Left ventricle myocardium superior (tissue), 1 donor: ENCODE data around the gene ITGA8. TPM values are rescaled to one million over a fixed set of nuclear protein-coding genes. Genes with fewer than 3 reads are reported as not detected.

Experiments used
- ATAC-seq: fragments of 200-7000 bp; cut with Tn5 transposase; one replicate; pipeline ENCODE4 v1.9.1; 2020; ENCODE audit warnings: mild to moderate bottlenecking, moderate library complexity
- DNase-seq: peaks from one replicate; pipeline ENCODE4 v3.0.0-alpha.2; 2020
- intact Hi-C: fragments of 100-400 bp; cut with micrococcal nuclease; formaldehyde crosslinking; loops from one replicate; pipeline ENCODE4 v1.11.0; 2022
- total RNA-seq: library from RNA; stranded (reverse); fragmentation: NEBNext Ultra II Directional; extraction: Animal tissue kit (Norgen Biotek cat#: 25700); gene quantifications from one replicate; pipeline ENCODE4 v1.2.1, GENCODE V29; 2021
- donor health status: DM: no; HTN: yes; CAD: no; lungs with severe emphysema.

The ITGA8 gene
- total RNA-seq, 1 donor from 2014 or later, result 0.82 TPM

DNA sequence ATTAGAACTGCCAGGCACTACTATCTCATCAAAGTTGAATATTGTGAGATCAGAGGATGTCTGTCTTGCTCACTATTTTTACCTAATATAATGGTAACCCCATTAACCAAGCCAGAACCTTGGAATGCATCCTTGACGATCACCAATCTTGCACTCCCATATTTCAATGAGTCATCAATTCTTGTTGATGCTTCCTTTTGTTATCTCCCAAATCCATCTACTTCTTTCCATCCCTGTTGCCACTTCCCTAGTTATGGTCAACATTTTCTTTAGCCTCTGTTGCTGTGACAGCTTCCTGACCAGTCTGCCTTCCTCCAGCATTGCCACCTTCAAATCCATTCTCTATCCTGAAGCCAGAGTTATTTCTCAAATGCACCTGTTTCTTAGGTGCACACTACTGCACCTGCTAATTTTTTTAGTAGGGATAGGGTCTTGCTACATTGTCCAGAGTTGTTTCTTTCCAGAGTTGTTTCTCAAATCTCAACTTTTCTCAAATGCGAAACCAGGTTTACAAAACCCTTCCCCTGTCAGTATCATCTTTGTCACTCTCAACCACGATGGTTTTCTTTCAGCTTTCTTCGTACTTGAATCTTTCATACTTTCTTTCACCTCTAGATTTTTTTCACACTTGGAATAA is 15.7 kb downstream of the ITGA8 start:
- intact Hi-C loops, result no loop called here
- DNase-seq, result no peak
- no peak for ATAC-seq

DNA sequence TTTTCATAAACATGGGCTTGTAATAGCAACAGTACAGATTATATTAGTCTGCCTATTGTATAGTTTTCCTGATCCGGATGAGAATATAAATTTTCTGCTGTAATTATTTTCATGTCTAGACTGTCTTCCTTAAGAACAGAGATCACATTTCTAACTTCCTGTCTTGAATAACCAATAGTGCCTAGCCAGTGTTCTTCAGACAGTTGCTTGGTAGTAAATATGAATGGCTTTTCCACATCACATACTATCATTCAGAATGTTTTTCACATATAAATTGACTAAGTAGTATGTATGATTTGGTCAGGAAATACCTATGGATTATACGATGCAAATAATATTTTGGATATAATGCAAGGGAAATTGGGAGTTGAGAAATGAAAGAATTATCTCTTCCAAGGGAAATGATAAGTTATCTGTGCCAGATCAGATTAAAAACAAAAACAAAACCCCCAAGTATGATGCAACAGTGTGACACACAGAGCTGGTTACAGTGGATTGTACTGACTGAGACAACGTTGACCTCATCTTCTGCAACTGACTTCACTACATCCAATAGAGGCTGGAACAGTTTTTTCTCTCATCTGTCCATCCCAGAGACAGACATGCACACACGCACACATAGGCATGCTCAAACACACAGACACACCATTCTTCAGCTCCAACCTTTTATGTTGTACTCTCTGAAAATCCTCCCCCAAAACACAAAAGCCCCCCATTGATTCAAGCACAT is 16.4 kb downstream of the ITGA8 start:
- intact Hi-C loops, result no loop called here
- DNase-seq (no peak), ATAC-seq (no peak)

GRCh38 chr10:15700078-15700674 is 19.5 kb downstream of the ITGA8 start:
- DNase-seq, result no peak
- intact Hi-C loops, result no loop called here
- ATAC-seq, result no peak

DNA sequence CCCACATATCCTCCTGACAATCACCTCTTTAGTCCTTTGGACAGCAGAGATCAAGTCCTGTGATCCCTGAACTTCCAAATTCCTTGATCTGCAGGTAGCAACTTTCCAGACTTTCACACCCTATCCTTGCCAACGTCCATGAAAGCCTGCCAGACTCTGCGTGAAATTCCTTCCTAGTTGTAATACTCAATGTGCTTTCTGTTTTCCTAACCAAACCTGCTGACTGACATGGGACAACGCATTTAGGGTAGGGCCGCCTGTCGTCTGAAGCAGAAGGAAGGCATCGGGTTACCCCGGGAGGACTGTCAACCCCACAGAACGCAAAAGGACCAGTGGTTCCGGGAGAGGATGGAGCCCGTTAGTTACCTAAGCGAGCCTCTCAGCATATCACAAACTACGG is 23.9 kb downstream of the ITGA8 start:
- intact Hi-C loops, result no loop called here
- no peak for ATAC-seq
- no peak for DNase-seq

- intact Hi-C loops, result no loop called here
- ATAC-seq (no peak), DNase-seq (no peak)
Measured at GRCh38 chr10:15690031-15690430, 29.7 kb downstream of the ITGA8 start.

- no peak for ATAC-seq
- intact Hi-C loops, result no loop called here
- no peak for DNase-seq
Measured at GRCh38 chr10:15684768-15685167, 35.0 kb downstream of the ITGA8 start.

GRCh38 chr10:15681076-15681475 is 38.6 kb downstream of the ITGA8 start:
- intact Hi-C loops, result no loop called here
- ATAC-seq, result no peak
- DNase-seq, result no peak

DNA sequence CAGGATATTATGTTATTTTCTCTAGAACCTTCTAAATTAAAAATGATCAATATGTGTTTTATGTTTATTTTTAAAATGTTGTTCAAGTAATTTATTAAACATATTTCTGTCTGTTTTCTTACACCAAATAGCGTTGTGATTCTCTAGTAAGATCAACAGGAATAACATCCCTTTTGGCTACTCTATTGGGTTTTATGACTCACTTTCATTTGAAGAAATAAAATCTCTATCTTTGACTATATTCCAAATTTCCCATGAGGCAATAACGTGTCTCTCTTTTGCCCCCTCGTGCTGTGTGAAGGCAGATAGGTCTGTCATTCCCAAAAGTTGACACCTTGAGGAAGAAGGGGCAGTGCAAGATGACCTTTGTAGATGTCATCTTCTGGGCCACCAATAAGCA is 40.9 kb downstream of the ITGA8 start:
- ATAC-seq (no peak), DNase-seq (no peak)
- intact Hi-C loops, result no loop called here

GRCh38 chr10:15672469-15672868 is 47.3 kb downstream of the ITGA8 start:
- ATAC-seq (no peak), DNase-seq (no peak)
- intact Hi-C loops, result no loop called here

- ATAC-seq (no peak), DNase-seq (no peak)
- intact Hi-C loops, result no loop called here
Measured at GRCh38 chr10:15670880-15671279, 48.8 kb downstream of the ITGA8 start.

GRCh38 chr10:15661574-15661973 is 58.1 kb downstream of the ITGA8 start:
- no peak for DNase-seq
- no peak for ATAC-seq
- intact Hi-C loops, result no loop called here

DNA sequence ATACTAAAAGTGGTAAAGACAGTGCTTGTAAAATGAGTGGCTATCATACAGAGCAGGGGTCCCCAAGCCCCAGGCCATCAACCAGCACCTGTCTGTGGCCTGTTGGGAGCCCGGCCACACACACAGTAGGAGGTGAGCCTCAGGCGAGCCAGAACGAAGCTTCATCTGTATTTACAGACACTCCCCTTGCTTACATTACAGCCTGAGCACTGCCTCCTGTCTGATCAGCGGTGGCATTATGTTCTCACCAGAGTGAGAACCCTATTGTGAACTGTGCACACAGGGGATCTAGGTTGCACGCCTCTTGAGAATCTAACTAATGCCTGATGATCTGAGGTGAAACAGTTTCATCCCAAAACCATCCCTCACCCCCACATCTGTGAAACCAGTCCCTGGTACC is 58.7 kb downstream of the ITGA8 start:
- intact Hi-C loops, result no loop called here
- ATAC-seq, result no peak
- no peak for DNase-seq

GRCh38 chr10:15658069-15658702 is 61.5 kb downstream of the ITGA8 start:
- intact Hi-C loops, result no loop called here
- ATAC-seq, result no peak
- DNase-seq, result no peak

DNA sequence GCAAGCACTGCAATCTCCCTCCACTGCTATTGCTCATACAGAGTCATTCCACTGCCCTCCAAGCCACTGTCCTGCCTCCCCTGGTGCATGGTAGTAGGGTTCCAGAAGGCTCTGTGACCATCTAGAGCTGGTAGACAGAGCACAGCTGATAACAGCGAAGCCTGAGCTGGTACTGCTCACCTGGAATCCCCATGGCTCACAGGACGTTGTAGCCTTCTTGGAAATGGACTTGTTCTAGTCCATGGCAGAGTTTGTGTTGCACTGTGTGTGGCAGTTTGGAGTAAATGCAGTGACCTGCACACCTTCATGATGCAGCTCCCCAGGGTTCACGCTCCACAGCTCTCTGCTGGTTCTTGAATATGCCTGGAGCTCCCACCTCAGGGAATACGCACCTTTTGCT is 67.0 kb downstream of the ITGA8 start:
- intact Hi-C loops, result no loop called here
- no peak for DNase-seq
- no peak for ATAC-seq

DNA sequence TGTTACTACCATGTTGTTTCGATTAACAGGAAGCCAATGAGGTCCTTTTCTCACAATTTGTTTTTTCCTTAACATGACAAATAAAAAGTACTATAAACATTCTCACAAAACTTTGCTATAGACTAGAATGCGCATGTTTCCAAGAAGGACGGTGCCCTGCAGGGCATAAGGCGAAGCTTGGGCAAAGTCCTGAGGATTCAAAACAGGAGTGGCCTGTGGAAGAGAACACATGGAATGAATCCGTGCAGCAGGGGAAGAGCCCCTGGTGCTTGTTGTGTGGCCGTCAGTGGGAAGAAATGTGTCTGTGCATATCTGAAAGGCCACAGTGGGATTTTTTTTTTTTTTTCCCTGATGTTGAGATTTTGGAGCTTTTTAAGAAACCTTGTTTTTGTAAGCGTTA is 67.6 kb downstream of the ITGA8 start:
- intact Hi-C loops, result no loop called here
- no peak for ATAC-seq
- DNase-seq, result no peak

DNA sequence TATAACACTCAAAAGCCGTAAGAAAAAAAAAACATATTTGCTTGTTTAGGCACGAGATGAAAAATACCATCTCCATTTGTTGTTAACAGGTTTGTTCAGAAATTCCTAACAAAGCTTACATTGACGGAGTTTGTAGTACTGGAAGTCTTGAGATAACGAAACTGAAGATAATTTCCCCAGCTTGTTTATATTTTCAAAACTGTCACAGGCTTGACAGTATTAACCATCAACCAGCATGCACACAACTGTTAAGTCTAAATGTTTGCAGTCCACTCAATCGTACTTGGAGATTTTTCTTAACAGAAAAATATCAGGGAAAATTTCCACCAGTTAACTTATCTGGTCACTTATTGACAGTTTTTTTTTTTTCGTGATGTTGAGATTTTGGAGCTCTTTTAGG is 68.5 kb downstream of the ITGA8 start:
- intact Hi-C loops, result no loop called here

GRCh38 chr10:15642095-15642494 is 77.6 kb downstream of the ITGA8 start:
- no peak for DNase-seq
- intact Hi-C loops, result no loop called here
- no peak for ATAC-seq

More for the DNA sequence above, 68.5 kb downstream of the ITGA8 start:
- no peak for DNase-seq
- no peak for ATAC-seq

DNA sequence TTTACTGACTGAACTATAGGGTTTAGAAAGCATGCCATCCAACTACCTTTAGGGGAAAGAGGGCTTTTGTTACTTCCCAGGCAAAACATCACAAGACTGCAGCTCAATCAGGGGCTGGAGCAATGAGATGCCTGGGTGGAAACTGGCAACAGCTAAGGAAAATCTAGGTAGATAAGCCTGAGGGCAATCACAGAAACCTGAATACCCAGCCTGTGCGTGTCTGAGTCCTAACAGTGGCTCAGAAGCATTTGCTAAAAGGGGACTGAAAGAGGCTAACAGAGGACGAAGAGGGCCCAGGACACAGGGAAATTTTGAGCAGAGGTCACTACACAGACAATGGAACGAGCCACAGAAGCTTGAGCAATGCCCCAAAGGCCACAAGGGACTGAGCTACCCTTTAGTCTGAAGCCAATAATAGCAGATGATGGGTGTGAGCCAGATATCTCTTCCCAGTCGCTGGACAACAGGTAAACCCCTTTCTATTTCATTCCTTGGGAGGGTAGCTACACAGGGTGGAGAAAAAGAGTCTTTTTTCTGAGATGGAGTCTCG is 79.1 kb downstream of the ITGA8 start:
- ATAC-seq, result no peak
- intact Hi-C loops, result no loop called here

GRCh38 chr10:15636446-15636845 is 83.3 kb downstream of the ITGA8 start:
- DNase-seq (no peak), ATAC-seq (no peak)
- intact Hi-C loops, result no loop called here

More for the DNA sequence above, 79.1 kb downstream of the ITGA8 start:
- no peak for DNase-seq

- ATAC-seq (no peak), DNase-seq (no peak)
- intact Hi-C loops, result no loop called here
Measured at GRCh38 chr10:15632456-15633091, 87.1 kb downstream of the ITGA8 start.
